GM21619 (cell line): Measurements from ENCODE around the gene CFAP46.
"Not testable (repeated sequence)": the region's sequence is repeated elsewhere in the genome, so short reads cannot be mapped to it uniquely, and the experiment has no call there.

ENCODE experiments used
- ATAC-seq: cut with Tn5 transposase; IDR thresholded peaks from one replicate; pipeline ENCODE4 v1.9.1; 2021; ENCODE audit not compliant: unreplicated experiment

The CFAP46 gene

GRCh38 chr10:132915411-132915810 is 27.0 kb downstream of the CFAP46 start:
- no peak for ATAC-seq

DNA sequence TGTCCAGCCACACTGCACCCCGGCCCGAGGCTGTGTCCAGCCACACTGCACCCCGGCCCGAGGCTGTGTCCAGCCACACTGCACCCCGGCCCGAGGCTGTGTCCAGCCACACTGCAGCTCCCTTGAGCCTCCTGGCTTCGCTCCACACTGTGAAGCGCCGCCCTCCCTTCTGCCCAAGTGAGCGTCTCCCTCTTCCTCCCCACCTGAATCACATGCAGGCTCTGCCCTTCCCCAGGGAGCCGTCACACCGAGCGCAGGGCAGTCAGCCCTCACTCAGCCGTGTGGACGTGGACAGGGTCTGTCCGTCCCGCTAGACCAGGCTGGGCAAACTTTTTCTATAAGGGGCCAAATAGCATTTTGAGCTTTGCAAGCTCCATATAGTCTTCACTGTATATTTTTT is 27.6 kb downstream of the CFAP46 start:
- ATAC-seq, result no peak

GRCh38 chr10:132913559-132914115 is 28.7 kb downstream of the CFAP46 start:
- ATAC-seq, result no peak

DNA sequence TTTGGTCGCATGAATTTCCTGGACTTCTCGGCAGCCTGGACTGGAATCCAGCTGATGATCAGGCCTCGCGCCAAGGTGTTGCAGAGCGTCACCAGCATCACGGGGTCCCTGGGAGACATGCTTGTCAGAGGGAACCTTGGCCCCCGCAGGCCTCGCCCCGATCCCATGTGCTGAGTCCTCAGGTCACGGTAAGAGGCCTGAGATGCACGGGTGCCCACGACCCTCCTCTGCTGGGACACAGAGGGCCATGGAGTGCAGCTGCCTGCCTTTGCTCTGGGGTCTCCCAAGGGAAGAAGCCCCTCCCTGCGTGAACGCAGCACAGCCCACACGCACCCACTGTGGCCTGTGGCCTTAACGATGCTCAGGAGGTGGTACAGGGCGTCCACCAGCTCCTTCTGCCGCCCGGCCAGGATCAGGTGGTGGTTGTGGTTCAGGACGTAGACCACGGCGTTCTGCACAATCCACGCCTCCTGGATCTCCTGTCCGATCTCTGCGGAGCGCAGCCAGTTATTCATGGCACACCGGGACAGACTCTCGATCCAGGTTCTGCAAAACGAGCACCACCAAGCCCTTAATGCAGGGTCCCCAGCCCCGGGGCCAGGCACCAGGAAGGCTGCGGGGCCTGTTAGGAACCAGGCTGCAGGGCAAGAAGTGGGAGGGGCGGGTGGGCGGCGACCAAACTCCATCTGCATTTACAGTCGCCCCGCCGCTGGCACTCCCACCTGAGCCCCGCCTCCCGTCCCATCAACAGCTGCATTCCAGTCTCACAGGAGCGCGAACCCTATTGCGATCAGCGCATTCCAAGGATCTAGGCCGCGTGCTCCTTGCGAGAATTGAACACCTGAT is 29.4 kb downstream of the CFAP46 start:
- ATAC-seq, result no peak

- ATAC-seq, result no peak
Observed at GRCh38 chr10:132912225-132912712, 30.1 kb downstream of the CFAP46 start.

DNA sequence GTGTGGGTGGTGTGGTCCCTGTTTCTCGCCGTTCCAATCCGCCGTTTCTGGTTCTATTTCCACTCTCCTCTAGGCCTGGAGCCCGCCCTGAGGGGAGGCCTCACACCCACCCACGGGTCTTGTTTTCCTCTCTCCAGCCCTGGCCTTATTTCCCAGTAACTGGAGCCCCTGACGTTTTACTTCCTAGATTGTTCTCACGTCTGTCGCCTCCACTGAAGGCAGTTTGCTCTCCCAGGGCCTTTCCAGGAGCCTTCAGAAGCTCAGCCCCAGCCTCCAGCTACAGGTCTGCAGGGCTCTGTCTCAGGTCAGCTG is 30.6 kb downstream of the CFAP46 start:
- no peak for ATAC-seq

DNA sequence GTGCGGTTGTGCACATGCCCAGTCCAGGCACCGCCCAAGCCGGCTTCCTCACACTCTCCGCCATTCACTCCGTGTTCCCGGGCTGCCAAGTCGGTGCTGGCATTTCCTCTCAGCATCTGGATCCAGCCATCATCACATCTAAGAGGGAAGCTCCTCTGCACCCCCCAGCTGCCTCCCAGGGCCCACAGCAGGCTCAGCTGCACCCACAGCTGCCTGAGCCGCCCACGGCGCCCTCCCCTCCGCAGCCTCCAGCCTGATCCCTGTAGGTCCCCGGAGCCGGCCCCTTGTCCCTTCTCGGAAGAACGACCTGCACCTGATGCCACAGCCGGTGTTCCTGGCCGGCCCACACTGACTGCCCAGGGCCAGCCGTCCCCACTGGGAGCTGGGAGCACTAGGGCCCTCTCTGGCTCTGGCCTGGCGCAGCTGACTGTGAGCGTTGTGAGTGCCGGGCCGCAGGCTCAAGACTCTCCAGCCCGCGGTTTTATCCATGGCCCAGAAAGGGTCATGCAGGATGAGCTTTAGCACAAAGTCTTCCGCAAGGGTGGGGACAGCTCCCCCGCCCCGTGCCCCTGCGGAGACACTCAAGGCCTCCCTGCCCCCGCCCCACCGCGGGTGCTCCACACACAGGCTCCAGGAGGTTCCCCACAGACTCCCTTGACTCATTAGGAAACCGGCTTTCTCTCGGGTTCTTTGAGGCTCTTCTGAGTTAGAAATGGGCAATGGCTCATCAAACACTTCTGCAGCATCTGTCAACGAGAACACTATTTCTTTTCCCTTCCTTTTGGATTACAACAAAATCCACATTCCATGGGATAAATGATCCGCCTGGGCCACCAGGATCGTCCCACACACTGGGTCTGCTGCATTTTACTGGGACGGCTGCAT is 31.2 kb downstream of the CFAP46 start:
- ATAC-seq, result no peak

DNA sequence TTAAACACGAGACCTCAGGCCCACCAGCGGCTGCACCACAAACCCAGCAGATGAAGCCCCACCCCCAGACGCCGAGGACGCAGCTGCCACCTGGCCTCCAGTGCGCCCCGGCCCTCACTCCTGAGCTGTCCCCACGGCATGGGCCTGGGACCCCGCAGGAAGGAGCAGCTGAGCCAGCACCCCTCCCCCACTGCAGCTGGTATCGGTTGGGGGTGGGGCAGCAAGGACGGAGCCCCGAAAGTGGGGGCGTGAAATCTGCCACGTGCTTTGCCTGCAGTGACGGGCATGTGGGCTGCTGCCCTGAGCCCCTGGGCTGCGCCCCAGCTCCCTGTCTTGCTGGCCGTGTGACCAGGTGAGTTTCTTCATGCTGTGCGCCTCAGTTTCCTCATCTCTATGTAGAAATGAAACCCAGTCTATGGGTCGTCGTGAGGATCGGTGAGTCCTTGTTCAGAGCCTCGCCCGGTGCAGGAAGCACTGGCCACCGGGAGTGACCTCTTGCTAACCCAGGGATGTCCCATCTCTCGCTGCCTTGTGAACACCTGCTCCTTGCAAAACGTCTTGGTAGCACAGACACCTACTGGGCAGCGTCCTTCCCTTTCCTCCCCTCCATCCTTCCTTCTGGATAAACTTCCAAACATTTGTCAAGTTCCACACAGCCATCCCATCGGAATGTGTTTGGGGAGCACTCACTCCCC is 32.0 kb downstream of the CFAP46 start:
- no peak for ATAC-seq

DNA sequence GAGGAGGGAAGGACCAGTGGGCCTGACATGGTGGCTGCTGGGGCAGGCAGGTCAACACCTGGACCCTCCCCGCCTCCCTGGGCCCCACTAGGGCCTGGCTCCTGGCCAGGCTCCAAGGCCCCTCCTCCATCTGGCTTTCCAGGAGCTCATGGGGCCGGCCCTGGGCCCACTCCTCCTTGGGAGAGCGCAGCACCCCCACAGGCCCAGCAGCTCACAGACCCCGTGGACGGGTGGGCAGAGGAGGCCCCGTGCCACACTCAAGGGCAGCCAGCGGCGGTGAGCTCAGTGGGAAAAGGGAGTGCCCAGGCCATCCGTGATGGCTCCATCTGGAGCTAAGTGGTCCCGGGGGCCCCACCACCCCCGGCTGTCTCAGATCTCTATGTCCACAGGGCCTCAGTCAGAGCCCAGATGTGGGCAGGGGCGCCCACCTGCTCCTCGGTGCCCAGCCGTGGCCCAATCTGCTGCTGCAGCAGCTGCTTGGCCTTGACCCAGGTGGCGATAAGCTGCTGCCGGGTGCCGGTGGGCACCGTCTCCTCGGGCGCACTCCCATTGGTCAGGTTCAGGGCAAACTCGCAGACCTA is 32.8 kb downstream of the CFAP46 start:
- no peak for ATAC-seq

- no peak for ATAC-seq
Observed at GRCh38 chr10:132908621-132909295, 33.6 kb downstream of the CFAP46 start.

DNA sequence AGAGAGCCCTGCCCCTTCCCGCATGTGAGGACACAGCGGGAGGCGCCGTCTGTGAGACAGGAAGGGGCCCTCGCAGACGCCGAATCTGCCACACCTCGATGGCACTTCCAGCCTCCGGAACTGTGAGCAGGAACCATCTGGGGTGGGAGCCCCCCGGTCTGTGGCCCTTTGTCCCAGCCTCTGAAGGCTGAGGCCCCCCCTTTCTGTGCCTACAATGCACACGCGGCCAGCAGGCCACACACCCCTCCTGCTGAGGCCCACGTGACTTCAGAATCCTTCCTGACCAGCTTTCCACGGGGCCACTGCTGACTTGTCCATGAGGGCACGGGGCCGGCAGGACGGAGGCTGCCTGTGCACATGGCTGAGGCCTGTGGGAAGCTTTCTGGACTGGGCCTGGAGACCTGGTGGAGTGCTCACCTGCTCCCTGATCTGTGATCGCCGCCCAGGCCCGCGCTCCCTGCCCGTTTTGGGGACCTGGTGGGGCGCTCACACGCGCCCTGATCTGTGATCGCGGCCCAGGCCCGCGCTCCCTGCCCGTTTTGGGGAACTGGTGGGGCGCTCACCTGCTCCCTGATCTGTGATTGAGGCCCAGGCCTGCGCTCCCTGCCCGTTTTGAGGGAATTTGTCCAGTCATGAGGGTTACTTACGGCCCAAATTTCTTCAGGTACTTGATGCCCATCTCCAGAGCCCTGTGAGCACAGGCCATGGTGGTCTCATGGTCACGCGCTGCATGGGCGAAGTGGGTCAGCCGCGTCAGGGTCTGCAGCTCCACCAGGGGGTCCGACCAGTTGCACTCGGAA is 34.3 kb downstream of the CFAP46 start:
- ATAC-seq, result no peak

DNA sequence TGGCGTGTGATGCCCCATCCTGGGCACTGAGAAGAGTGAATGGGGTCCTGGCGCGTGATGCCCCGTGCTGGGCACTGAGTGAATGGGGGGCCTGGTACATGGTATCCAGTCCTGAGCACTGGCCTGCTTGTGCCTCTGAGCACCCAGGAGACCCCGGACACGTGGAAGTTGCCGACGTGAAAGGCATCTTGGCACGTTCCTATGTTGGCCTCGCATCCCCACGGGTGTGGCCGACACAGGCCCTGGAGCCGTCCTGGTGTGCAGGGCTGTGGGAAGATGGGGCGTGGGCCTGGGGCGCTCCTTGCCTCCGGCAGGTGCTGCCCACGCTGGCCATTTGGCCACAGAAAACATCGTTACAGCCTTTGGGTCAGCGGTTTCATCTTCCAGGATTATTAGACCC is 35.5 kb downstream of the CFAP46 start:
- no peak for ATAC-seq

- ATAC-seq, result no peak
Observed at GRCh38 chr10:132906106-132906505, 36.3 kb downstream of the CFAP46 start.

GRCh38 chr10:132905661-132906060 is 36.7 kb downstream of the CFAP46 start:
- no peak for ATAC-seq

GRCh38 chr10:132904814-132905649 is 37.3 kb downstream of the CFAP46 start:
- ATAC-seq, result no peak

GRCh38 chr10:132904181-132904813 is 38.1 kb downstream of the CFAP46 start:
- ATAC-seq, result no peak

DNA sequence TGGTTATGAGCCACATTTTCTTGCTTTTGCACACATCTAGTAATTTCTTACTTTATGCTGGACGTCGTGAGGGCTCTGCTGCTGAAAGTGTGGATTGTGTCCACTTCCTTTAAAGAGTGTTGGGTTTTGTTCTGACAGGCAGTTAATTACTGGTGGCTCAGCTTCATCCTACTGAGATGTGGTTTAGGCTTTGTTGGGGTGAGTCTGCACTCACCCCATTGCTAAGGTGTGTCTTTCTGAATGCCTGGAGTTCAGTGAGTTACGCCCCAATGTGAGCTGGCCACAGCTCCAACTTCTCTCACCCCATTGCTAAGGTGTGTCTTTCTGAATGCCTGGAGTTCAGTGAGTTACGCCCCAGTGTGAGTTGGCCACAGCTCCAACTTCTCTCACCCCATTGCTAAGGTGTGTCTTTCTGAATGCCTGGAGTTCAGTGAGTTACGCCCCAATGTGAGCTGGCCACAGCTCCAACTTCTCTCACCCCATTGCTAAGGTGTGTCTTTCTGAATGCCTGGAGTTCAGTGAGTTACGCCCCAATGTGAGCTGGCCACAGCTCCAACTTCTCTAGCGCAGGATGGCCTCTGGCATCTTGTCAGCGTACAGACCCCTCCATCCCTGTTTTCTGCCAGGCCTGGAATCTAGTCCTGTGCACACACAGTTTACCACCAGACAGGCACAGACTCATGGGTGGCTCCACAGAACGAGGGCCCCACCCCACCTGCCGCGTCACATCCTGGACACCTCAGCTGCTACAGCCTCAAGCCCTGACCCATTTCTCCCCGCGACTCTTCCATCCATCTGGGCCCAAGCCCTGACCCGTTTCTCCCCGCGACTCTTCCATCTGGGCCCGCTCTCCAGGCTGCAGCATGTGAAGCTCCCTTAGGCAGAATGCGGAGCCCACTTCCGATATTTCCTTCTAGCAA is 39.5 kb downstream of the CFAP46 start:
- ATAC-seq, result not testable (repeated sequence)
